ENCODE data around the gene ORAI3.
"Not testable (repeated sequence)": the region's sequence is repeated elsewhere in the genome, so short reads cannot be mapped to it uniquely, and the experiment has no call there.

The ORAI3 gene

DNA sequence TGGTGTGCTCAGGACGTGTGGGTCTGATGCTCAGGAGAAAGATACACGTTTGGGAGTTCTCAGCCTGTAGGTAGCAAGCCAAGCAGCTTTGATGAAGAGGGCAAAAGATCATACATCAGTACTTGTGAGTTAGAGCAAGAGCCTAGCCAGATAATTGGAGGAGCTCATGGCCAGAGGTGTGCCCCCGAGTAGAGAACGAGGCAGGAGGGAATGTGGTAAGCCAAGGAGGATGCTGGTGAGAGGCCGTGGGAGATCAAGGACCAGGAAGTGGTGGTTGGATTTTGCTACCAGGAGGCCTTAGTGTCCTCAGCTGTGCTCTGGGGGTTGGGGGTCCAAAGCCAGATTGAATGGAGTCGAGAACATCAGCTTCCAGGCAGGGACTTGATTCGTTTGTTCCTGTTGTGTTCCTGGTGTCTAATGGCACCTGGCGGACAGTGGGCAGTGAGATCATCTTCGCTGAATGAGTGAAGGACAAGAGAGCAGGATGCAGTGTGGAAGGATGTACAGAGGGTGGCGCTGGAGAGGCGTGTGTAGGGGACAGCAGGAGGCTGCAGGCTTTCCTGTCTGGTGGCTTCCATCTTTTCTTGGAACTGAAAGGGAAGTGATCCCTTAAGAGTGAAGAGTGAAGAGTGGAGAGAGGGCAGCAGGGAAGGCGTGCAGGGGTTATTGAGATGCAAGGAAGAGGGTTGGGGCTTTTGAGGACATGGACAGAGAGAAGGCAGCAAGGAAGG, 13.9 kb upstream of the ORAI3 start (continued):
- no peak for TF ChIP-seq ZBTB44 (tag by site-specific recombination; IDR thresholded peaks at IDR 0.05)

DNA sequence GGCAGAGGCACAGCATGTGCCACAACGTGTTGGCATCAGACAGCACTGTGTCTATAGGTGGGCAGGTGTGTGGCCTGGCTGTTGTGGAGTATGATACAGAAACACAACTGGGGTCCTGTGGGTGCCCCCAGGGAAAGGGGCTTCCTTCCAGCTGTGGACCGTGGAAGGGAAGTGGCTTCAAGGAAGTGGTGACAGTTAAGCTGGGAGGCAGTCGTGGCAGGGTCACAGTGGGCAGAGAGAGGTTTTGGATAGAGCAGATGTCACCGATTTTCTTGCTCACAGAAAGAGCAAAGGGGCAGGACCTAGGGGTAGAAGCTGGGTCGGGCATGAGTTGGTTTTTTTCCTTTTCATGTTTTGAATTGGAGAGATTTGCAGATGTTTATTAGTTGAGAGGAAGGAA, 11.2 kb upstream of the ORAI3 start:
- ChIA-PET POLR2A (interaction anchor here (1.1 kb wide), 1 partner anchor 166 kb away, joined by 3 read pairs; no protein-coding TSS in a partner anchor), CTCF (interaction anchor here (0.7 to 0.8 kb wide), 2 partner anchors 14 to 19 kb away, joined by 3 read pairs; no protein-coding TSS in a partner anchor)
- Histone ChIP-seq H3K36me3 (ENCODE audit: control insufficient read depth in 2 of 2, insufficient read depth in 1 of 2, low read length in 2 of 2) (peaks cover 17 to 81% of the 10 kb centered on the region in 2 experiments; a peak in 2 of 3 replicates), H3K4me3 (ENCODE audit: low read depth, low read length) (no peak overlapping the region), H3K27ac (ENCODE audit: extremely low read depth, low read depth, low read length) (no peak overlapping the region), H3K4me1 (ENCODE audit: control insufficient read depth, insufficient read depth, low read length) (no peaks in the 10 kb centered on the region), H3K9me3 (ENCODE audit: control insufficient read depth, insufficient read depth, low read depth, low read length) (no peaks in the 10 kb centered on the region)
- TF ChIP-seq ZNF600 (tag by site-specific recombination; IDR thresholded peaks at IDR 0.05) (0 out of 2 replicates have a peak, but pooled peaks have one; percentile 28), ZNF274 (IDR thresholded peaks at IDR 0.05; ENCODE audit: low read length) (no peak), ZNF274 (tag by site-specific recombination; IDR thresholded peaks at IDR 0.05; ENCODE audit: borderline replicate concordance) (no peak), ZNF157 (tag by site-specific recombination; IDR thresholded peaks at IDR 0.05) (no peak), ZNF639 (tag by site-specific recombination; IDR thresholded peaks at IDR 0.05) (no peak), ZNF16 (tag by site-specific recombination; IDR thresholded peaks at IDR 0.05; ENCODE audit: low read depth) (no peak)

DNA sequence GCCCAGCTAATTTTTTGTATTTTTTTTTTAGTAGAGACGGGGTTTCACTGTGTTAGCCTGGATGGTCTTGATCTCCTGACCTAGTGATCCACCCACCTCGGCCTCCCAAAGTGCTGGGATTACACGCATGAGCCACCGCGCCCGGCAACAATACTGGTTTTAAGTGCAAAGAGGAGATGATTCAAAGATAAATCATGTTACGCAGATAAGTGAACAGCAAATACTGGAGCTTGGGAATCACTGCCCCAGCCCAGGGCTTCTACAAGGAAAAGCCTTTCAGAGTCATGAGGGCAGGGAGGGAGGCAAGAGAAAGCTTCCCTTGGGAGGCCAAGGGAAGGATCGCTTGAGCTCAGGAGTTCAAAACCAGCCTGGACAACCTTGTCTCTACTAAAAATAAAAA, 9.3 kb upstream of the ORAI3 start:
- not testable (repeated sequence) for H3K27ac ChIP-seq (ENCODE audit: extremely low read depth, low read depth, low read length)
- POLR2A ChIA-PET: interaction anchor here (0.7 to 3.7 kb wide), 2 partner anchors 12 kb away, joined by 3 to 15 read pairs; no protein-coding TSS in a partner anchor
- H3K36me3 ChIP-seq (ENCODE audit: control insufficient read depth in 2 of 2, insufficient read depth in 1 of 2, low read length in 2 of 2): peaks cover 23 to 80% of the 10 kb centered on the region in 2 experiments; a peak in 2 of 3 replicates

DNA sequence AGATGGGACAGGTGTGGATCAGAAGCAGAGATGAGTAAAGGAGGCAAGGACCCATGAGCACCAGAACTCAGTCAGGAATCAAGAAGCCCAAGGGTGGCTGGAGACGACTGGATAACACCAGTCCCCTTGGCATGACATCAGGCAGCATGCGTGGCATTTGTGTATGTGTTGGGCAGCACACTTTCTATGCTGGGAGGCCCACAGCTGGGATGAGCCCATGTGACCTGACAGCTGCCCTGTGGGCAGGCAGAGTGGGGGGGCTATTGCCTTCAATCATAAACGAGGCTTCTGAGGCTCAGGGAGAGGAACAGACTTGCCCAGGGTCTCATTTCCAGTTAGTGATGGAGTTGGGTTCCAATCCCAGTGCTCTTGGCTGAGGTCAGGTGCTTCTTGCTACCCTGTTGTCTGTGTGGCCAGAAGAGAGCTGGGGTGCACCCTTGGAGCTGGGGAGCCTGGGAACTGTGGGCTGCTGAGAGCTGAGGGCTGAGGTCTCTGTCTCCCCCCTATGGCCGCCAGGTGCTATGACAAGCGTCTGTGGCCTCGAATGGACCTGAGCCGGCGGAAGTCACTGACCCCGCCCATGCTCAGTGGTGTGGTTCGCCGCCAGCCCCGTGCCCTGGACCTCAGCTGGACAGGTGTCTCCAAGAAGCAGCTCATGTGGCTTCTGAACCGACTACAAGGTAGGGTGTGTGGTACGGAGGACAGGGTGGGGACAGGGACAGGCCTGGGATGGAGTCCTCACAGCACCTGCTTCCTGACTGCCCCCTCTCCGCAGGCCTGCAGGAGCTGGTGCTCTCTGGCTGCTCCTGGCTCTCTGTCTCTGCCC, 7.1 kb upstream of the ORAI3 start:
- no peak overlapping the region for H3K27ac ChIP-seq (ENCODE audit: extremely low read depth, low read depth, low read length)
- POLR2A ChIA-PET: interaction anchor here (0.6 to 3.7 kb wide), 9 partner anchors 12 to 224 kb away, joined by 3 to 15 read pairs (median 4); partner anchors contain the start of genes FBXL19, KAT8 and SETD1A
- no peaks in the 10 kb centered on the region for H3K4me1 ChIP-seq (ENCODE audit: control insufficient read depth, insufficient read depth, low read length)
- no peaks in the 10 kb centered on the region for H3K9me3 ChIP-seq (ENCODE audit: control insufficient read depth, insufficient read depth, low read depth, low read length)
- peaks cover 28 to 73% of the 10 kb centered on the region in 2 experiments; a peak in 2 of 3 replicates for H3K36me3 ChIP-seq (ENCODE audit: control insufficient read depth in 2 of 2, insufficient read depth in 1 of 2, low read length in 2 of 2)
- CTCF ChIA-PET: interaction anchor here (0.6 to 6.5 kb wide), 33 partner anchors 8 to 926 kb away, joined by 3 to 74 read pairs (median 3); partner anchors contain the start of gene SETD1A
- no peak overlapping the region for H3K4me3 ChIP-seq (ENCODE audit: low read depth, low read length)
- TF ChIP-seq YY2 (tag by site-specific recombination; IDR thresholded peaks at IDR 0.05): no peak
- no peak for TF ChIP-seq ZNF174 (tag by site-specific recombination; IDR thresholded peaks at IDR 0.05)
- TF ChIP-seq ZNF48 (tag by site-specific recombination; IDR thresholded peaks at IDR 0.05): no peak
- TF ChIP-seq ZNF544 (tag by site-specific recombination; IDR thresholded peaks at IDR 0.05): no peak
- peak; percentile 99 for TF ChIP-seq ZNF549 (tag by site-specific recombination; IDR thresholded peaks at IDR 0.05)
- TF ChIP-seq ZFHX2 (tag by site-specific recombination; conservative IDR thresholded peaks at IDR 0.05): peak; percentile 10; the same call in 1 of the 2 replicates
- TF ChIP-seq SCRT1 (tag by site-specific recombination; IDR thresholded peaks at IDR 0.05; ENCODE audit: borderline replicate concordance): no peak
- no peak for TF ChIP-seq EGR2 (tag by site-specific recombination; IDR thresholded peaks at IDR 0.05; ENCODE audit: low read depth)
- TF ChIP-seq, protein P1, sequence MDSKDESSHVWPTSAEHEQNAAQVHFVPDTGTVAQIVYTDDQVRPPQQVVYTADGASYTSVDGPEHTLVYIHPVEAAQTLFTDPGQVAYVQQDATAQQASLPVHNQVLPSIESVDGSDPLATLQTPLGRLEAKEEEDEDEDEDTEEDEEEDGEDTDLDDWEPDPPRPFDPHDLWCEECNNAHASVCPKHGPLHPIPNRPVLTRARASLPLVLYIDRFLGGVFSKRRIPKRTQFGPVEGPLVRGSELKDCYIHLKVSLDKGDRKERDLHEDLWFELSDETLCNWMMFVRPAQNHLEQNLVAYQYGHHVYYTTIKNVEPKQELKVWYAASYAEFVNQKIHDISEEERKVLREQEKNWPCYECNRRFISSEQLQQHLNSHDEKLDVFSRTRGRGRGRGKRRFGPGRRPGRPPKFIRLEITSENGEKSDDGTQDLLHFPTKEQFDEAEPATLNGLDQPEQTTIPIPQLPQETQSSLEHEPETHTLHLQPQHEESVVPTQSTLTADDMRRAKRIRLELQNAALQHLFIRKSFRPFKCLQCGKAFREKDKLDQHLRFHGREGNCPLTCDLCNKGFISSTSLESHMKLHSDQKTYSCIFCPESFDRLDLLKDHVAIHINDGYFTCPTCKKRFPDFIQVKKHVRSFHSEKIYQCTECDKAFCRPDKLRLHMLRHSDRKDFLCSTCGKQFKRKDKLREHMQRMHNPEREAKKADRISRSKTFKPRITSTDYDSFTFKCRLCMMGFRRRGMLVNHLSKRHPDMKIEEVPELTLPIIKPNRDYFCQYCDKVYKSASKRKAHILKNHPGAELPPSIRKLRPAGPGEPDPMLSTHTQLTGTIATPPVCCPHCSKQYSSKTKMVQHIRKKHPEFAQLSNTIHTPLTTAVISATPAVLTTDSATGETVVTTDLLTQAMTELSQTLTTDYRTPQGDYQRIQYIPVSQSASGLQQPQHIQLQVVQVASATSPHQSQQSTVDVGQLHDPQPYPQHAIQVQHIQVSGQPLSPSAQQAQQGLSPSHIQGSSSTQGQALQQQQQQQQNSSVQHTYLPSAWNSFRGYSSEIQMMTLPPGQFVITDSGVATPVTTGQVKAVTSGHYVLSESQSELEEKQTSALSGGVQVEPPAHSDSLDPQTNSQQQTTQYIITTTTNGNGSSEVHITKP (tag by site-specific recombination; IDR thresholded peaks at IDR 0.05): 0 out of 2 replicates have a peak, but pooled peaks have one; percentile 13
- no peak for TF ChIP-seq KLF17 (tag by site-specific recombination; IDR thresholded peaks at IDR 0.05)
- TF ChIP-seq GLIS2 (tag by site-specific recombination; IDR thresholded peaks at IDR 0.05): peak; percentile 33; the same call in 1 of the 2 replicates
- no peak for TF ChIP-seq ZNF140 (tag by site-specific recombination; IDR thresholded peaks at IDR 0.05)

More for the DNA sequence above, 9.3 kb upstream of the ORAI3 start:
- CTCF ChIA-PET: interaction anchor here (1.2 to 6.5 kb wide), 3 partner anchors 14 to 125 kb away, joined by 5 to 74 read pairs (median 58); no protein-coding TSS in a partner anchor
- H3K9me3 ChIP-seq (ENCODE audit: control insufficient read depth, insufficient read depth, low read depth, low read length); H3K4me1 ChIP-seq (ENCODE audit: control insufficient read depth, insufficient read depth, low read length); H3K4me3 ChIP-seq (ENCODE audit: low read depth, low read length): not testable (repeated sequence)
